Right lobe of liver (tissue), 4 donors: Measurements from ENCODE around the gene PAX3.

ENCODE experiments used
- CTCF ChIP-seq, 4 donors: fragments of 200-600 bp in 3 of 4; fragments of 450-650 bp in 1 of 4; IDR thresholded peaks; one replicate each; pipeline versions ENCODE4 v1.5.1 to v1.8.0; 2016 to 2022; ENCODE audit warnings: antibody characterized with exemption in 4 of 4, mild to moderate bottlenecking in 2 of 4
- POLR2A ChIP-seq: fragments of 450-650 bp; IDR thresholded peaks from one replicate; pipeline ENCODE4 v1.6.1; 2017; ENCODE audit warnings: antibody characterized with exemption, mild to moderate bottlenecking
- donor health status: DM: no; HTN: no; CAD: no.
- donor health status: DM: no; HTN: no; CAD: no.
- donor health status: DM: no; HTN: yes; CAD: no.

GRCh38 chr2:222176890-222177289, 121.9 kb downstream of the PAX3 start:
- TF ChIP-seq CTCF (IDR thresholded peaks at IDR 0.05) (no peak), POLR2A (no peak)
